Activated CD4-positive, alpha-beta T cell treated with anti-CD3 and anti-CD28 coated beads, Interleukin-2, Interleukin-4, amounts not matched to agents 100 ng/mL and 50 ng/mL, durations not matched to agents 16 hours and 8 hours (primary cell): ENCODE measurements around the gene MT1F.

Experiments
- DNase-seq: peaks from one replicate; pipeline ENCODE4 v3.0.0-alpha.2; 2020; ENCODE audit warnings: low spot score

Gene MT1F

GRCh38 chr16:56625943-56626654 lies 31.7 kb upstream of the MT1F start:
- DNase-seq, result no peak

GRCh38 chr16:56626685-56627084 lies 31.1 kb upstream of the MT1F start:
- DNase-seq, result no peak

GRCh38 chr16:56628486-56629350 lies 29.0 kb upstream of the MT1F start:
- DNase-seq, result no peak

- DNase-seq, result no peak
These were observed 28.2 kb upstream of the MT1F start for GRCh38 chr16:56629531-56629930.

GRCh38 chr16:56630134-56630533 lies 27.6 kb upstream of the MT1F start:
- DNase-seq, result no peak

GRCh38 chr16:56631197-56631596 lies 26.6 kb upstream of the MT1F start:
- no peak for DNase-seq

- no peak for DNase-seq
These were observed 26.0 kb upstream of the MT1F start for GRCh38 chr16:56631832-56632155.

- DNase-seq, result no peak
These were observed 25.5 kb upstream of the MT1F start, which contains the start of gene MT1M for GRCh38 chr16:56632156-56632847. Gene MT1M, plus strand, starts transcription at chr16:56632659. Its CDS starts 73 bp downstream, at chr16:56632732.

- DNase-seq, result no peak
These were observed 24.9 kb upstream of the MT1F start for GRCh38 chr16:56632848-56633365.

GRCh38 chr16:56633535-56633934 lies 24.2 kb upstream of the MT1F start:
- DNase-seq, result no peak

- no peak for DNase-seq
These were observed 22.9 kb upstream of the MT1F start for GRCh38 chr16:56634715-56635440.

- no peak for DNase-seq
These were observed 22.3 kb upstream of the MT1F start for GRCh38 chr16:56635441-56635967.

GRCh38 chr16:56636616-56637413 lies 20.9 kb upstream of the MT1F start:
- DNase-seq, result no peak

- DNase-seq, result no peak
These were observed 19.7 kb upstream of the MT1F start, which contains the start of gene MT1A for GRCh38 chr16:56637814-56638750. Gene MT1A, plus strand, starts transcription at chr16:56638666. Its CDS starts 73 bp downstream, at chr16:56638739.

GRCh38 chr16:56639045-56639444 lies 18.7 kb upstream of the MT1F start:
- DNase-seq, result no peak

GRCh38 chr16:56640076-56640475 lies 17.7 kb upstream of the MT1F start:
- no peak for DNase-seq

- no peak for DNase-seq
These were observed 16.6 kb upstream of the MT1F start for GRCh38 chr16:56641166-56641565.

- DNase-seq, result peak; percentile 71
These were observed 14.5 kb upstream of the MT1F start for GRCh38 chr16:56643080-56643778.

- no peak for DNase-seq
These were observed 13.9 kb upstream of the MT1F start for GRCh38 chr16:56643833-56644232.
